Liver (tissue), 9 donors: ENCODE results near the gene C21orf58. TPM values are rescaled to one million over a fixed set of nuclear protein-coding genes. Genes with fewer than 3 reads are reported as not detected.

Experiments
- DNase-seq: peaks from one replicate; pipeline ENCODE4 v3.0.0-alpha.2; 2017; ENCODE audit warnings: low spot score
- H3K27ac ChIP-seq, 2 donors: one replicate each; pipeline ENCODE4 v1.7.0; 2013; ENCODE audit warnings: inconsistent platforms in 2 of 2, low read length in 2 of 2, control low read depth in 1 of 2, low read depth in 1 of 2, mild to moderate bottlenecking in 1 of 2
- H3K27me3 ChIP-seq, 4 donors: one replicate each; pipeline versions ENCODE4 v1.6.1 to v1.7.0; 2013; ENCODE audit warnings: low read length in 3 of 4, inconsistent platforms in 1 of 4, mild to moderate bottlenecking in 1 of 4, moderate library complexity in 1 of 4; ENCODE audit not compliant: control insufficient read depth in 4 of 4, insufficient read depth in 4 of 4
- H3K36me3 ChIP-seq, 4 donors: one replicate each; pipeline versions ENCODE4 v1.6.1 to v1.7.0; 2013; ENCODE audit warnings: low read length in 3 of 4, mild to moderate bottlenecking in 3 of 4, low read depth in 1 of 4, moderate library complexity in 1 of 4; ENCODE audit not compliant: control insufficient read depth in 4 of 4, insufficient read depth in 3 of 4
- H3K4me1 ChIP-seq, 4 donors: one replicate each; pipeline versions ENCODE4 v1.6.1 to v1.7.0; 2013; ENCODE audit warnings: low read length in 3 of 4, mild to moderate bottlenecking in 3 of 4, moderate library complexity in 1 of 4; ENCODE audit not compliant: control insufficient read depth in 4 of 4, insufficient read depth in 4 of 4
- H3K4me3 ChIP-seq, 3 donors: one replicate each; pipeline versions ENCODE4 v1.6.1 to v1.7.0; 2013; ENCODE audit warnings: low read length in 3 of 3, control low read depth in 1 of 3, low read depth in 1 of 3, mild to moderate bottlenecking in 1 of 3
- H3K9ac ChIP-seq, 2 donors: one replicate each; pipeline ENCODE4 v1.7.0; 2013; ENCODE audit warnings: low read length in 2 of 2, mild to moderate bottlenecking in 2 of 2, moderate library complexity in 2 of 2, control low read depth in 1 of 2, low read depth in 1 of 2
- H3K9me3 ChIP-seq, 4 donors: one replicate each; pipeline versions ENCODE4 v1.6.1 to v1.7.0; 2013; ENCODE audit warnings: low read length in 3 of 4; ENCODE audit not compliant: control insufficient read depth in 4 of 4
- ATF3 ChIP-seq: IDR thresholded peaks from 2 replicates; pipeline ENCODE4 v1.6.1; 2016; ENCODE audit warnings: antibody characterized with exemption
- CTCF ChIP-seq: fragments of 150-350 bp; IDR thresholded peaks from 2 replicates; pipeline ENCODE4 v1.5.1; 2017; ENCODE audit warnings: improper control_type of control experiment, low read depth, low read length; ENCODE audit not compliant: missing input control
- EGR1 ChIP-seq, 2 donors: IDR thresholded peaks; 2 replicates each; pipeline ENCODE4 v1.6.1; 2016 to 2018; ENCODE audit warnings: antibody characterized with exemption in 2 of 2, low read depth in 2 of 2
- FOXA1 ChIP-seq: IDR thresholded peaks from 2 replicates; pipeline ENCODE4 v1.6.1; 2016; ENCODE audit warnings: antibody characterized with exemption
- FOXA2 ChIP-seq: IDR thresholded peaks from 2 replicates; pipeline ENCODE4 v1.6.1; 2016; ENCODE audit warnings: antibody characterized with exemption
- GABPA ChIP-seq, 2 donors: IDR thresholded peaks in 1 of 2; conservative IDR thresholded peaks in 1 of 2; 2 replicates each; pipeline ENCODE4 v1.6.1; 2016; ENCODE audit warnings: antibody characterized with exemption in 2 of 2, mild to moderate bottlenecking in 1 of 2, moderate library complexity in 1 of 2
- HNF4A ChIP-seq, 2 donors: conservative IDR thresholded peaks; 2 replicates each; pipeline ENCODE4 v1.6.1; 2016; ENCODE audit warnings: antibody characterized with exemption in 2 of 2, mild to moderate bottlenecking in 2 of 2
- HNF4G ChIP-seq: IDR thresholded peaks from 2 replicates; pipeline ENCODE4 v1.6.1; 2016; ENCODE audit warnings: antibody characterized with exemption
- JUND ChIP-seq, 2 donors: IDR thresholded peaks; 2 replicates each; pipeline ENCODE4 v1.6.1; 2016; ENCODE audit warnings: antibody characterized with exemption in 2 of 2
- MAX ChIP-seq: IDR thresholded peaks from 2 replicates; pipeline ENCODE4 v1.6.1; 2016; ENCODE audit warnings: antibody characterized with exemption
- NR2F2 ChIP-seq: IDR thresholded peaks from 2 replicates; pipeline ENCODE4 v1.6.1; 2016; ENCODE audit warnings: antibody characterized with exemption
- RAD21 ChIP-seq, 2 donors: IDR thresholded peaks; 2 replicates each; pipeline ENCODE4 v1.6.1; 2016; ENCODE audit warnings: antibody characterized with exemption in 2 of 2, mild to moderate bottlenecking in 2 of 2
- REST ChIP-seq: IDR thresholded peaks from 2 replicates; pipeline ENCODE4 v1.6.1; 2016; ENCODE audit warnings: antibody characterized with exemption, mild to moderate bottlenecking
- RXRA ChIP-seq, 2 donors: IDR thresholded peaks; 2 replicates each; pipeline ENCODE4 v1.6.1; 2017 to 2018; ENCODE audit warnings: antibody characterized with exemption in 2 of 2, mild to moderate bottlenecking in 1 of 2
- SP1 ChIP-seq: IDR thresholded peaks from 2 replicates; pipeline ENCODE4 v1.6.1; 2018; ENCODE audit warnings: antibody characterized with exemption, mild to moderate bottlenecking
- TAF1 ChIP-seq: conservative IDR thresholded peaks from 2 replicates; pipeline ENCODE4 v1.6.1; 2016; ENCODE audit warnings: antibody characterized with exemption, mild to moderate bottlenecking
- YY1 ChIP-seq: IDR thresholded peaks from 2 replicates; pipeline ENCODE4 v1.6.1; 2016; ENCODE audit warnings: antibody characterized with exemption, mild to moderate bottlenecking
- ZBTB33 ChIP-seq: IDR thresholded peaks from 2 replicates; pipeline ENCODE4 v1.6.1; 2016; ENCODE audit warnings: antibody characterized with exemption
- WGBS: extraction: QIAGEN DNeasy Blood & Tissue Kit; methylation state at CpG from one replicate; pipeline ENCODE4 v1.1.7; 2013; 5-methylcytosine and 5-hydroxymethylcytosine counted together
- polyA plus RNA-seq, 2 donors: library from polyadenylated mRNA; stranded (reverse) in 1 of 2; unstranded in 1 of 2; fragments of 200-250 nt in 1 of 2; fragments of >200 nt in 1 of 2; fragmentation: Nextera tagmentation in 1 of 2; extraction: Ambion mirVana in 1 of 2; gene quantifications; one replicate each; pipeline versions ENCODE4 v1.2.1 to v1.2.3, GENCODE V29; 2013 to 2015
- total RNA-seq, 2 donors: library from RNA; depleted of rRNA; stranded (reverse); fragments of >200 nt; gene quantifications; one replicate each; pipeline ENCODE4 v1.2.3, GENCODE V29; 2014
- donor health status: healthy.
- donor health status: healthy.
- donor health status: healthy.
- donor health status: healthy.
- donor health status: healthy.

Gene C21orf58
- total and polyA plus RNA-seq, 4 donors = 0.59 to 17.7 (median 0.68) TPM

GRCh38 chr21:46308431-46308830, 15.2 kb downstream of the C21orf58 start:
- no peak overlapping the region for H3K4me3 ChIP-seq
- H3K4me1 ChIP-seq = no peaks in the 10 kb centered on the region
- peaks cover 0 to 6% (median under 1%) of the 10 kb centered on the region in 4 donors for H3K36me3 ChIP-seq
- no peak overlapping the region for H3K9ac ChIP-seq
- DNase-seq = no peak
- TF ChIP-seq CTCF = no peak
- no peak for TF ChIP-seq MAX
- TF ChIP-seq RXRA (IDR thresholded peaks at IDR 0.05) = no peak
- no peak for TF ChIP-seq FOXA2
- TF ChIP-seq NR2F2 = no peak
- no peak for TF ChIP-seq SP1
- H3K9me3 ChIP-seq = no peaks in the 10 kb centered on the region
- no peaks in the 10 kb centered on the region for H3K27me3 ChIP-seq
- 100% methylated on average over 2 of the region's 2 CpGs for WGBS
- no peak overlapping the region for H3K27ac ChIP-seq

GRCh38 chr21:46307625-46308024, 16.0 kb downstream of the C21orf58 start:
- no peak for DNase-seq
- Histone ChIP-seq H3K27ac (no peak overlapping the region), H3K27me3 (no peaks in the 10 kb centered on the region), H3K9ac (no peak overlapping the region), H3K4me1 (no peaks in the 10 kb centered on the region), H3K36me3 (peaks cover 0 to 6% (median under 1%) of the 10 kb centered on the region in 4 donors), H3K4me3 (no peak overlapping the region), H3K9me3 (no peaks in the 10 kb centered on the region)
- TF ChIP-seq REST (no peak), HNF4G (no peak), CTCF (no peak), MAX (no peak), ZBTB33 (no peak), YY1 (no peak), JUND (IDR thresholded peaks at IDR 0.05) (no peak), EGR1 (IDR thresholded peaks at IDR 0.05; ENCODE audit: low read depth in 2 of 2) (no peak), RXRA (IDR thresholded peaks at IDR 0.05) (no peak), FOXA2 (no peak), RAD21 (IDR thresholded peaks at IDR 0.05) (no peak), NR2F2 (no peak), FOXA1 (no peak), GABPA (IDR thresholded peaks at IDR 0.05 in 1 of 2, conservative IDR thresholded peaks at IDR 0.05 in 1 of 2) (no peak), SP1 (no peak), ATF3 (no peak), HNF4A (conservative IDR thresholded peaks at IDR 0.05) (no peak), TAF1 (no peak)
- WGBS = 86% methylated on average over 2 of the region's 2 CpGs
